Gastroesophageal sphincter (tissue), 3 donors: ENCODE measurements around the gene RTN1.

Experiments
- EP300 ChIP-seq: sonication (generic); formaldehyde crosslinking; IDR thresholded peaks from one replicate; pipeline ENCODE4 v1.6.1; 2017; ENCODE audit warnings: antibody characterized with exemption, mild to moderate bottlenecking
- POLR2A ChIP-seq, 2 donors: fragments of 450-650 bp; IDR thresholded peaks; one replicate each; pipeline ENCODE4 v1.6.1; 2017; ENCODE audit warnings: antibody characterized with exemption in 2 of 2, mild to moderate bottlenecking in 2 of 2, moderate library complexity in 1 of 2
- TF ChIP-seq, protein P1 (sequence below), 4 experiments: fragments of 200-600 bp in 2 of 4; fragments of 450-650 bp in 2 of 4; sonication (generic) in 1 of 4; IDR thresholded peaks; one replicate each; pipeline ENCODE4 v1.5.1; 2017 to 2019; ENCODE audit warnings: antibody characterized with exemption in 4 of 4, mild to moderate bottlenecking in 2 of 4, moderate library complexity in 2 of 4

- TF ChIP-seq, protein P1, sequence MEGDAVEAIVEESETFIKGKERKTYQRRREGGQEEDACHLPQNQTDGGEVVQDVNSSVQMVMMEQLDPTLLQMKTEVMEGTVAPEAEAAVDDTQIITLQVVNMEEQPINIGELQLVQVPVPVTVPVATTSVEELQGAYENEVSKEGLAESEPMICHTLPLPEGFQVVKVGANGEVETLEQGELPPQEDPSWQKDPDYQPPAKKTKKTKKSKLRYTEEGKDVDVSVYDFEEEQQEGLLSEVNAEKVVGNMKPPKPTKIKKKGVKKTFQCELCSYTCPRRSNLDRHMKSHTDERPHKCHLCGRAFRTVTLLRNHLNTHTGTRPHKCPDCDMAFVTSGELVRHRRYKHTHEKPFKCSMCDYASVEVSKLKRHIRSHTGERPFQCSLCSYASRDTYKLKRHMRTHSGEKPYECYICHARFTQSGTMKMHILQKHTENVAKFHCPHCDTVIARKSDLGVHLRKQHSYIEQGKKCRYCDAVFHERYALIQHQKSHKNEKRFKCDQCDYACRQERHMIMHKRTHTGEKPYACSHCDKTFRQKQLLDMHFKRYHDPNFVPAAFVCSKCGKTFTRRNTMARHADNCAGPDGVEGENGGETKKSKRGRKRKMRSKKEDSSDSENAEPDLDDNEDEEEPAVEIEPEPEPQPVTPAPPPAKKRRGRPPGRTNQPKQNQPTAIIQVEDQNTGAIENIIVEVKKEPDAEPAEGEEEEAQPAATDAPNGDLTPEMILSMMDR (IDR thresholded peaks at IDR 0.05), result no peak
- TF ChIP-seq EP300 (no peak), POLR2A (IDR thresholded peaks at IDR 0.05) (no peak)
These were observed 47.4 kb downstream of the RTN1 start for GRCh38 chr14:59823179-59823578.
